HG03469 (cell line): ENCODE results near the gene AHNAK.
"Not testable (repeated sequence)": the region's sequence is repeated elsewhere in the genome, so short reads cannot be mapped to it uniquely, and the experiment has no call there.

Source experiments
- ATAC-seq: cut with Tn5 transposase; IDR thresholded peaks from one replicate; pipeline ENCODE4 v1.9.1; 2021; ENCODE audit warnings: mild to moderate bottlenecking, moderate library complexity, moderate number of reproducible peaks; ENCODE audit not compliant: unreplicated experiment

AHNAK gene

DNA sequence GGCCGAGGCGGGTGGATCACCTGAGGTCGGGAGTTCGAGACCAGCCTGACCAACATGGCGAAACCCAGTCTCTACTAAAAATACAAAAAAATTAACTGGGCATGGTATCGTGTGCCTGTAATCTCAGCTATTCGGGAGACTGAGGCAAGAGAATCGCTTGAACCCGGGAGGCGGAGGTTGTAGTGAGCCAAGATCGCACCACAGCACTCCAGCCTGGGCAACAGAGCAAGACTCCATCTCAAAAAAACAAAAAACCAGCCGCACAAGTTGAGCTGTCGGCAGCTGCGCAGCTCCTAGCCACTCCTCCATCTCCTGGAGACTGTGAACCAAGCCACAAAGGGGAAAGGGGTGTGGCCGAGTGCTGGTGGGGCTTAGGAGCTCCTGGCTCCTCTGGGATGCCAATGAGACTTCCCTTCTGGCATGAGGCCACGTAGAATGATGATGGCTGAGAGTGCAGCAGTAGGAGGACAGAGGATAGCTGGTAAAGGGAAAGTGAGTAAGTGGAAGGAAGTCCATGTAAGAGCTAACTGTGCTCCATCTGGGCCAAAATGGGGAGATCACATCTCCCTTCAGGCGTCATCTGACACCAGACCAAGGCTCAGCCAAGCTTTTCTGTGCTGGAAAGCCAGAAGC, 47.2 kb downstream of the AHNAK start:
- ATAC-seq = not testable (repeated sequence)

DNA sequence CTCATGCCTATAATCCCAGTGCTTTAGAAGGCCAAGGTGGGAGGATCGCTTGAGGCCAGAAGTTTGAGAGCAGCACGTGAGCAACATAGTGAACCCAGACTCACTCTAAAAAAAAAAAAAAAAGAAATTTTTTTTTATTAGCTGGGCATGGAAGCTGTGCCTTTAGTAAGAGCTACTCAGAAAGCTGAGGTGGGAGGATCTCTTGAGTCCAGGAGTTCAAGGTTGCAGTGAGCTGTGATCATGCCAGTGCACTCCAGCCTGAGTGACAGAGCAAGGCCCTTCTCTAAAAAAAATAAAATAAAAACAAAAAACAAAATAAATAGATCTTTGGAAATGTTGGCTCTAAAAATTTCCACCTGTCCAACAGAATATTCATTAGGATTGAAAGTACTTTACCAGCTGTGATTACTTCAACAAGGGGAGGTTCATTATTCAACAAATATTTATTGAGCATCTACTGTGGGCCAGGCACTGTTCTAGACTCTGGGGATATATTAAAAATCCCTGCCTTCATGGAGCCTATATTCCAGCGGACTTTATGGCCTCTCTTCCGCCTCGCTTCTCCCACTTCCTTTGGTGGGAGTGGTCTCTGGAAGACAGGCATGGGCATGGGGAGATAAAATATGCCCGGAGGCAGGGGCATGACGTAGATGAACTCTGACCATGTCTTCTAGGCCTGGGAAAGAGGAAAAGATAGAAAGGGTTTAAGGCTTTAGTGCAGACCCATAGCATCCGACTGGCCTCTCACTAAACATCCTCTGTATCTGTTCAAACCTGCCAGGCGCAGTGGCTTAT, 47.9 kb downstream of the AHNAK start:
- no peak for ATAC-seq

DNA sequence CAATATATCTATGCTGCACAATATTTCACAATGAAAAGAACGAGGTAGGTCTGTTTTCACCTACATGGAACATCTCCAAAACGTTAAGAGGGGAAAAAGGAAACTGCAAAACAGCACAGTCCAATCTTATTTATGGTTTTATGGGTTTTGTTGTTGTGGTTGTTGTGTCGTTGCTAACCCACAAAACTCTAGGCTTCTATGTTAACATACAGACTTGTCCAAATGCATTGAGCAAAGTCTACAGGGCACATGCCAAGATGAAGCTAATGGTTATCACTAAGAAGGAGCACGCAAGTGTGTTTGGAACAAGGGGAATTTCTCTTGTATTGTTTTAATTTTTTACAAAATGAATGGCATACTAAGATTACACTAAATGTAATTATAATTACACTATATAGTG, 48.6 kb downstream of the AHNAK start:
- ATAC-seq = no peak

DNA sequence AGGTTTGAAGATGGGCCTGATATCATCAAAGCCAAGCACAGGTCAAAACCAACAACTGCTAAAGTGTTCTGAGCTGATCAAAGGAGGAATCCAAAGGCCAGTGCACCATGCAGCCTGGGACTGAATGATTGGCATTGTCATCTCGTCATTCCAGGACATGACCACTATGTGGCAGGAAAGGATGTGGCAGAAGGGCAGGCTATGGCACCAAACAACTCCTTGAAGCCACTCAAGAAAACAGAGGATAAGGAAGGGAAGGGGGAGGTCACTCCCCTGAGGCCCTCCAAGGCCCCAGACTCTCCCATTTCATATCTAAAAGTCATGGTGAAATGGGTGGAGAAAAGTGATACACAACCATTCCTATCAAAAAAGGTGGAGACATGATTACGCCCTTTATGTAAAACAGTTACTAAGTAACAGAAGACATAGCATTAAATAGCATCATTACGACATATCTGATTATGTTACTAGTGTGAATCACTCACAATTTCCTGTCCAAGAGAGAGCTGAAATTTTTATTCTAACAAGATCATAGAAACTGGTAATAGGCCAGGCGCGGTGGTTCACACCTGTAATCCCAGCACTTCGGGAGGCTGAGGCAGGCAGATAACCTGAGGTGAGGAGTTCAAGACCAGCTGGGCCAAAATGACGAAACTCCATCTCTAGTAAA, 49.3 kb downstream of the AHNAK start:
- no peak for ATAC-seq

DNA sequence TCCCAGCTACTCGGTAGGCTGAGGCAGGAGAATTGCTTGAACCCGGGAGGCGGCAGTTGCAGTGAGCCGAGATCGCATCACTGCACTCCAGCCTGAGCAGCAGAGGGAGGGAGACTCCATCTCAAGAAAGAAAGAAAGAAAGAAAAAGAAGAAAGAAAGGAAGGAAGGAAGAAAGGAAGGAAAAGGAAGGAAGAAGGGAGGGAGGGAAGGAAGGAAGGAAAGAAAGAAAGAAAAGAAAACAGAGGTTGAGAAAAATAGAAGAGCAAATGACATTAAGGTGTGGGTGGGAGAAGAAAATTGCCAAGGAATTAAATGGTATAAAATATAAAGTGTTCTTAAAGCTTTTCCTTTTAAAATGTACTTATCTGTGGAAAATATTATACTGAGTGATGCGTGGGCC, 49.9 kb downstream of the AHNAK start:
- no peak for ATAC-seq

DNA sequence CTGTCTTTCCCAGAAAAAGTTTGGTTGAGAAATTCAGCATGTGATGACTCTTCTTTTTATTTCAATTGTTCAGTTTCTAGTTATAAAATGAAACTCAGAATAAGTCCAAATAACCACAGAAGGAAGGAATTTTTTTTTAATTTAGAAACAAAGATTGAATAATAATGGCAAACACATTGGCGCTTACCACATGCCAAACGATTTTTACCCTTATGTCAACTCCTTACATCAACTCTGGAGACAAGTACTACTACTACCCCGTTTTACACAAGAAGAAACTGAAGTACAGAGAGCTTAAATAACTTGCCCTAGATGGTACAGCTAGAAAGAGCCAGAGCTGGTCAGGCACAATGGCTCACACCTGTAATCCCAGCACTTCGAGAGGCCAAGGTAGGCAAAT, 52.4 kb downstream of the AHNAK start:
- no peak for ATAC-seq

DNA sequence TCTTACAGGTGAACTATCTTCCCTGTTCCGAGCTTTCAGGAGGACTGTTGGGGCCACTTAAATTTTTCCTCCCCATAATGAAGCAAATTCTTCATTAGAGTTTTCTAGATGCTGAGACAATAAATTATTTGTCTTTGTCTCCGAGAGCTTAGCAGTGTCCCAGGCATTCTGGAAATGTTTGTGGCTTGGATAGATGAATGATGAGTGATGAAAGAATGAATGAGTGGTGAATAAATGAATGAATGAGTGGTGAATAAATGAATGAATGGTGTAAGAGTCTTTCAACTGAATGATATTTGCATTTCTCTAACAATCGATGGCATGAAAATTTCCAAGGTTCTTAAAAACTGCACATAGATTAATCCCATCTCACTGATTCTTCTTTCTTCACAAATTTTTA, 52.8 kb downstream of the AHNAK start:
- no peak for ATAC-seq

DNA sequence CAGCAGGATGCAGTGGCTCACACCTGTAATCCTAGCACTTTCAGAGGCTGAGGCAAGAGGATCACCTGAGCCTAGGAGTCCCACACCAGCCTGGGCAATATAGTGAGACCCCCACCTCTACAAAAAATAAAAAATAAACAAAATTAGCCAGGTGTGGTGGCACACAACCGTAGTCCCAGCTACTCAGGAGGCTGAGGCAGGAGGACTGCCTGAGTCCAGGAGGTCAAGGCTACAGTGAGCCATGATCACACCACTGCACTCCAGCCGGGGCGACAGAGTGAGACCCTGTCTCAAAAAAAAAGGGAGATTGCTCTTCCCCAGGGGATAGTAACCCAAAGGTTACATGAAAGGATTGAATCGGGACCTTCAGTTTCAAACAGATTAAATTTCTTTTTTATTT, 54.0 kb downstream of the AHNAK start:
- ATAC-seq = no peak

DNA sequence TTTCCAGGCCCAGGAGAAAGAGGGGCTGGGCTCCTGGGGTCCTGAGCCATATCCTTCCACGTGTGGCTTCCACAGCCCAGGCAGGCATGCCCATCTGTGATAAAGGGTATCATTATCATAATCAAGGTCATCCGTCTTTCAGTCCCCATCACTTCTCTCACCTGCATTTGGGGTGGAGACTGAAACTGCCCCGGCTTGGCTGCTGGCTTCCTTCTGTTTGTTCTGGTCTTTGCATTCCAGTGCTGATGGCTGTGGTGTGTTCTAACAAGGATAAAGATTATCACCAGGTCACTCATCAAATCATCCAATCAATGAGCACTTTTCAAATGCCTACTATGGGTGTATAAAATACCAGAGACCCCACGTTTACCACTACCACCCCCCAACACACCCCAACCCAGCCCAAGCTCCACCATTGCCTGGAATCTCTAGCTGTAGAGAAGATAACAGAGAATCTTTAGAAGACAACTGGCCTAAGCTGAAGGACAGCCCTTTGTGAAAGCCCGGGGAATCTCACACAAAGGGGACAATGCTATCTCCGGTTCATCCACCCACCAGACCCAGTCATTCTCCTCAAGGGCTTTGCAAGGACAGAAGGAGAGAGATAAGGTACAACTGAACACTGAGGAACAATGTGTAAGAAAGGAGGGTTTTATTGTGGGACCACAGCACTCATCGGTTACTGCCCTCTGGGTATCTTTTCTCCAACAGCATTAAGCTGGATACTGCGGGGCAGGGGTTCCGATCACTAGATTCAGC, 54.9 kb downstream of the AHNAK start:
- ATAC-seq = no peak

DNA sequence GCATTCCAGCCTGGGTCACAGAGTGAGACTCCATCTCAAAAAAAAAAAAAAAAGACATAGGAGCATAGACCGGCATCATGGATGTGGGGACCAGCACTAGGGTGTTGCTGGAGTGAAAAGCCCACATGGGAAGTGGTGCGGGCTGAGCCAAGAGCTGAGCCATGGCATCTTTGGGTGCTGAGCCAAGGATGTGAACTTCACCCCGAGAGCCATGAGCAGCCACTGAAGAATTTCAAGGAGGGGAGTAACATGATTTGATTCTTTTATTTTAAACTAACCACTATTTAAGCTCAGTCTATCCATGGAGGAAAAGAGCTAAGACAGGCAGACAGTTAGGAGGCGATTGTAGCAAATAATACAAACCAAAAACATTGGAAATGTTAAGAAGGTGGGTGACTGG, 57.4 kb downstream of the AHNAK start:
- no peak for ATAC-seq

DNA sequence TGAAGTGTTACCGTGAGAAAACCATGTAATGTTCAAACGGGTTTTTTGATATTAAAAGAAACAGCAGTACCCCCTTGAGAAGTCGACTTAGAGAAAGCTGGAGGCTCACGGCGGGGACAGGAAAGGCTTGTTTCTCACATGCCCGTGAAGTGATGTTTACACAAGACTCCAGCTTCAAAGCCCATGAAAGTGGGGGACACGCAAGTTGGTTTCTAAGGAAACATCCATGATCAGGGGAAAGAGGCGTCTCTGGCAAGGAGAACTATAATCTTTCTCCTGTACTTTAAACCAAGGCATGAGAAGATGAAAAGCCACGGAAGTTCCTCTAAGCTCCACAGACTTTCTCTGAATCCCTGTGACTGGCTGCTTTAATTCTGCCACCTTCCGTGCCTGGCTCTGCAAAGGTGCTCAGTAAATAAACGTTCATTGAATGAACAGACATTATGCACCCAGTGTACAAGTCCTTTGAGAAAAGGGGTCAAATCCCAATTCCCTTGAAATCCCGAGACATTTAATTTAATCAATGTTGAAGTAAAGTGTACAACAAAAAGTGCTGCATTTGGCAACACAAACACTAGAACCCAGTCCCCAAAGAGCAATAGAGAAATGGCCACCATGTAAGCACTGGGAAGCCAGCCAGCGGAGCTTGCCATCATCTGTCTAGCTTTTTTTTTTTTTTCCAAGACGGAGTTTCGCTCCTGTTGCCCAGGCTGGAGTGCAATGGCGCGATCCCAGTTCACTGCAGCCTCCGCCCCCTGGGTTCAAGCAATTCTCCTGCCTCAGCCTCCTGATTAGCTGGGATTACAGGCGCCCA, 58.7 kb downstream of the AHNAK start:
- no peak for ATAC-seq

DNA sequence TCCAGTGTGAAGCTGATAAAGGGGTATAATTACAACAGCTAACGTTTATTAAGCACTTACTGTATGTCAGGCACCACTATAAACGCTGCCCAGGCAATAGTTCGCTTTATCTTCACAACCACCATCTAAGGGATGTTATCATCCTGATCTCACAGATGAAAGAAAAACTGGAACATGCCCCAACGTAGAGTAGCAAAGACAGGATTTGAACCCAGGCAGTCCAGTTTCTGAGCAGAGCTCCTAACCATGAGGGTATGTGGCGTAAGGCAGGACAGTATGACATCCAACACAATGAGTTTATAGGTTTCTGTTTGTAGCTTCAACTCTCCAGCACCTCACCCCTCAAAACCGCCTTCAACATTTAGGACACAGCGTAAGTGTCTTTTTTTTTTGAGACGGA, 59.5 kb downstream of the AHNAK start:
- no peak for ATAC-seq

DNA sequence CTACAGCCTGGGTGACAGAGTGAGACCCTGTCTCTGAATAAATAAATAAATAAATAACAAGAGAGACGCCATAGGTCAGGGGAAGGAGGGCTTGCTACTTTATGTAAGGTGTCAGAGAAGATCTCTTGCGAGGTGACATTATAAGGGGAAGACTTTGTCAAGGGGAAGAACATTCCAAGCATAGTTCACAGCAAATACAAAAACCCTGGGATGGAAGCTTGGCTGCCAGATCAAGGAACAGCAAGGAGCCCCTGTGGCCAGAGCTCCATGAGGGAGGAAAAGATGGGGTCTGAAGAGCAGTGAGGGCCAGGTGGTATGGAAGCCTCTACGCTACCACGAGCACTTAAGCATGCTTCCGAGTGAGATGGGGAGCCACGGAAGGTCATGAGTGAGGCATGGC, 62.3 kb downstream of the AHNAK start:
- ATAC-seq = no peak

DNA sequence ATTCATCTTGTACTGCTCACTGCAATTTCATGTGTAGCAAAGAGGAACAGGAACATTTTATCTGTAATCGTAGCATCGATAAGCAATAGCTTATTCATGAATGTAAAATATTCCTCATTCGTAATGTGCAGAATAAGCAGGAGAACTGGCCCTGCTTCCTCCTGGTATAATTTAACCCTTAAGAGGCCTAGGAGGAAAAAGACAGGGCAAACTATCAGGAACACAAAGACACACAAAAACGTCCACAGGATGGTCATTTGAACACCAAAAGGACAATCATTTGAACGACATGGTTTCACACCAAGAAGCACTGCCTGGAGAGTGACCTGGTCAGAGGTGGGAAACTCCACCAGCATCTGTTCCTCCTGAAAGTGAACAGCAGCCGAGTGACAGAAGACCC, 63.9 kb downstream of the AHNAK start:
- no peak for ATAC-seq

DNA sequence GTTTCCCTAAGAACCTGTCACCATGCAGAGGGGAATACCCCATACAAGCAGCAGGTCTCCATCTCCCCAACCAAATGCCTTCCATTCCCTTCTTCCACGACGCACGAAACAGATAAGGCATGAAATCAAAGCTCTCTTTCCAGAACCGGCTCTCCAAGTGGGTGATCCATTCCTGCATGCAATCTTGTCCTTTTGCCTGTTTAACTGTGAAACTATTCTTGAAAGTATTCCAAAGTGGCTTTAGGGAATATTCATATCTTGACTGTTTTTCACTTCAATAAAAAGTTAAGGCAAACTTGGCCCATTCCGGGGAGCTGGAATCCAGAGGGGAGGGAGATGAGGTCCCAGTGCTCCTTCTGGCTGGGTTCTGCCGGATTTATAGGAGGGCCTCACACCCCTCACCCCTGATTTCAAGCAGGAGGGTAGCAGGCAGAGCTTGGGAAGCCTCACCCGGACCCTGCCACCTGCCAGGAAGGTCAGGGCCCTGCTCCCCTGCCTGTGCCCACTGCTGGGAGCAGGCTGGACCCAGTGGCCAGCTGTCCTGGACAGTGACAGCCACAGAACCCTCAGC, 66.9 kb downstream of the AHNAK start:
- ATAC-seq = no peak

DNA sequence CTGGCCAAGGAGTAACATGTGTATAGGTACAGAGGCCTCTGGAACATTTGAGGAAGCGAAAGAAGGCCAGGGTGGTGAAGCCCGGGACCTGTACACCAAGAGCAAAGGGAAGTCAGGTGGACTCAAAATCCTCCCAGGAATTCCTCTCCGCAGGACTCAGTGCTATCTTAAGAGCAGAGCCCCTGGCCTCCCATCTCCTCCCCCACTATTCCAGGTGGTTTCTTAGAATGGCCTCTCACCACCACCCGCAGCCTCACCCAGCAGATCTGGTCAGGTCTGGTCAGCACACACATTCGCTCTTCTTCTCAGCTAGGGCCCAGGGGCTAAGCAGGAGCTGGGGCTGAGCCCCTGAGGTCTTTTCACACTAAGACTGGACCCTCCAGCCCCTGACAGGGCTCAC, 68.7 kb downstream of the AHNAK start:
- ATAC-seq = no peak

DNA sequence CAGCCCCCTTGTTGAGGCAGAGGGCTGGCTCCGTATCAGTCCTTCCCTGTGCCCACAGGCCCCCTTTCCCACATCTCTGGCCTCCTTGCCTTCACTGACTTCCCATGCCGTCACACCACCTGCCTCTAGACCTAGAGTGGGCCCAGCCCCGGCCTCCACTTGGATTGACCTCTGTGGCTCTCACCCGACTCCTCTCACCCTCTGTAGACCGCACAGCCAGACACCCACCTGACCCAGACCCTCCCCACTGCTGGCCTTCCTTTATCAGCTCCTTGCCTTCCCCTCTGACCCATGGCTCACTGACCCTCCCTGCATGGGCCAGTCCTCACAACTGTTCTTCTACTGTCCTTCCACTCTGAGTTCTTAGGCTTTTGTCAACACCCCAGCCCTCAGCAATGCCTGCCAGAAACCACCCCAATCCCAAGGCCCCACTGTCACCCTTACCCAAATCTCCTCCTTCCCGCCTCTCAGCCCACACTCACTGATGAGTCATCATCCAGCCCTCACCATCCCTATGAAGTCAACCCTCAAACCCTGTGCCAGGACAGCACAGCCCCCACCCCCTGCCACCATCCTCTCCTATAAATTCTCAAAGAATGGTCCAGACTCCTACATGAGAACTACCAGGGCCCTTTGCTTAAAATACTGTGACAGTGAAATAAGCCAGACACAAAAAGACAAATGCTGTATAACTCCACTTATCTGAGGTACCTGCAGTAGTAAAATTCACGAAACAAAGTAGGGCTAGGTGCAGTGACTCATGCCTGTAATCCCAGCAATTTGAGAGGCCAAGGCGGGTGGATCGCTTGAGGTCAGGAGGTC, 74.3 kb downstream of the AHNAK start:
- no peak for ATAC-seq

DNA sequence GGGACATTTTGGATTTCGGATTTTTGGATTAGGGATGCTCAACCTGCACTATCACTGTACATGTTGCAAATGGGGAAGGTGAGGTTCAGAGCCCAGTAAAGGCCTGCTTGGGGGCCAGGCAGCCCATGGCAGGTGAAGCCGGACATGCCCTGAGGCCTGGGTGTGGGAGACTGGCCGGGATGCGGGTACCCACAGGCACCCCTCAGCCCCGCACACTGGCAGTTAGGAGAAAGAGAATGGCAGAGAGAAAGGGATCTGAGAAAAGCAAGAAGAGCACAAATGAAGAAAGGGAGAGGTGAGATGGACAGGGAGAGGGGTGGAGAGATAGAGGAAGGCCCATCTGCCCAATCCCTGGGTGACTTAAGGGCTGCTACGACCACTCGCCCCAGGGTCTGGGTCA, 75.0 kb downstream of the AHNAK start:
- no peak for ATAC-seq

DNA sequence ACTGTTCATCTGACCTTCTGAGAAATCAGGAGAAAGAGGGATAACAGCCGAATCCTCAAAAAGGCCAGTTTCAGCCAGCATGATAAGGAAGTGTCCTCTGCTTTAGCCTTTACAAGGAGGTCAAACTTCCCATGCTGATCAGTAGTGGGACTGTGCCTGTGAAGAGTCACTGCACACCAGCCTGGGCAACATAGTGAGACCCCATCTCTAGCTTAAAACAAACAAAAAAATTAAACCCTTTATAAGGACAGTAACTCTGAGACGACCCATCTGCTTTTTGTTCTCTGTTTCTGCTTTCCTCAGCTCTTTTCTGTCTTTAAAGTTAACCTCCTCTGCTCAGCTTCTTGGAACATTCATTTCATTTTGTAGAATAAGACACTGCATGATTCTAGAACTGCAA, 78.0 kb downstream of the AHNAK start:
- ATAC-seq = no peak
